K562 (cell line): Measurements from ENCODE around the gene GLRX2. TPM values are rescaled to one million over a fixed set of nuclear protein-coding genes. Genes with fewer than 3 reads are reported as not detected.

Experiments used
- ATF2 ChIP-seq: sonication (generic); formaldehyde crosslinking; IDR thresholded peaks from 2 replicates; pipeline ENCODE4 v1.8.1; 2022; ENCODE audit warnings: missing genetic modification reagents
- BCLAF1 ChIP-seq, 2 experiments: fragments of 450-650 bp in 1 of 2; IDR thresholded peaks; 2 replicates each; pipeline ENCODE4 v1.6.1; 2011 to 2017; ENCODE audit warnings: low read depth in 2 of 2, antibody characterized with exemption in 1 of 2, borderline replicate concordance in 1 of 2, low read length in 1 of 2, mild to moderate bottlenecking in 1 of 2, mixed read lengths in 1 of 2; ENCODE audit not compliant: control insufficient read depth in 1 of 2
- CHAMP1 ChIP-seq: fragments of 450-650 bp; IDR thresholded peaks from 2 replicates; pipeline ENCODE4 v1.6.1; 2016; ENCODE audit warnings: mild to moderate bottlenecking
- CHD2 ChIP-seq: IDR thresholded peaks from 2 replicates; pipeline ENCODE4 v1.6.1; 2011; ENCODE audit warnings: low read depth, low read length
- CTCF ChIP-seq, 3 experiments: IDR thresholded peaks in 2 of 3; conservative IDR thresholded peaks in 1 of 3; 2 replicates each; pipeline ENCODE4 v1.5.1; 2011 to 2012; ENCODE audit warnings: low read length in 3 of 3, mild to moderate bottlenecking in 3 of 3, control low read depth in 2 of 3, improper control_type of control experiment in 1 of 3, inconsistent platforms in 1 of 3, low read depth in 1 of 3, mixed read lengths in 1 of 3, moderate library complexity in 1 of 3; ENCODE audit not compliant: insufficient read depth in 2 of 3
- KHSRP ChIP-seq: fragments of 450-650 bp; IDR thresholded peaks from 2 replicates; pipeline ENCODE4 v1.6.1; 2017
- NRF1 ChIP-seq, 2 experiments: fragments of 450-650 bp; IDR thresholded peaks in 1 of 2; conservative IDR thresholded peaks in 1 of 2; 2 replicates each; pipeline ENCODE4 v1.6.1; 2014; ENCODE audit warnings: mild to moderate bottlenecking in 2 of 2
- OTX1 ChIP-seq: fragments of 450-650 bp; formaldehyde crosslinking; IDR thresholded peaks from 2 replicates; pipeline ENCODE4 v1.4.0; 2022; ENCODE audit warnings: mild to moderate bottlenecking
- PHF21A ChIP-seq: fragments of 450-650 bp; IDR thresholded peaks from 2 replicates; pipeline ENCODE4 v1.6.1; 2017; ENCODE audit warnings: low read depth, borderline replicate concordance
- PTRF ChIP-seq: fragments of 450-650 bp; IDR thresholded peaks from 2 replicates; pipeline ENCODE4 v1.6.1; 2016; ENCODE audit warnings: mild to moderate bottlenecking, missing genetic modification characterization, missing compliant biosample characterization
- RAD51 ChIP-seq: fragments of 450-650 bp; IDR thresholded peaks from 2 replicates; pipeline ENCODE4 v1.7.1; 2016; ENCODE audit warnings: low read depth, mild to moderate bottlenecking, borderline replicate concordance
- SIRT6 ChIP-seq: IDR thresholded peaks from one replicate; pipeline ENCODE4 v1.6.1; 2012; ENCODE audit warnings: low read depth, mild to moderate bottlenecking, control low read depth, inconsistent platforms, low read length, moderate library complexity
- TAL1 ChIP-seq: fragments of 450-650 bp; IDR thresholded peaks from 2 replicates; pipeline ENCODE4 v1.6.1; 2016; ENCODE audit warnings: mild to moderate bottlenecking
- TCF3 ChIP-seq: sonication (generic); formaldehyde crosslinking; IDR thresholded peaks from 2 replicates; pipeline ENCODE4 v1.4.0; 2020; ENCODE audit warnings: mild to moderate bottlenecking, missing genetic modification reagents
- ZBTB49 ChIP-seq: sonication (generic); formaldehyde crosslinking; IDR thresholded peaks from 2 replicates; pipeline ENCODE4 v1.8.0; 2022; ENCODE audit warnings: missing genetic modification reagents, mild to moderate bottlenecking, borderline replicate concordance
- ZNF146 ChIP-seq: IDR thresholded peaks from one replicate; pipeline ENCODE4 v1.6.1; 2018; ENCODE audit warnings: missing compliant biosample characterization; ENCODE audit not compliant: unreplicated experiment
- ZNF347 ChIP-seq: fragments of 450-650 bp; formaldehyde crosslinking; IDR thresholded peaks from 2 replicates; pipeline ENCODE4 v1.4.0; 2020; ENCODE audit warnings: low read depth, mild to moderate bottlenecking, moderate library complexity
- polyA plus RNA-seq, 8 experiments: library from polyadenylated mRNA; depleted of rRNA in 4 of 8; stranded (reverse) in 5 of 8; unstranded in 3 of 8; fragments of >200 nt; fragmentation: Nextera tagmentation in 2 of 8; fragmentation: Illumina TruSeq in 1 of 8; extraction: Ambion mirVana in 2 of 8; extraction: Trizol in 1 of 8; gene quantifications; 2 replicates each; pipeline versions ENCODE4 v1.2.1 to v1.2.3, GENCODE V29; 2011 to 2014; ENCODE audit warnings: inconsistent platforms in 1 of 8, missing spikeins in 1 of 8
- total RNA-seq, 7 experiments: library from RNA; depleted of rRNA in 6 of 7; stranded (reverse); fragments of >200 nt in 6 of 7; fragmentation: Illumina TruSeq in 2 of 7; extraction: Trizol in 2 of 7; gene quantifications; 2 replicates each; pipeline versions ENCODE4 v1.2.1 to v1.2.3, GENCODE V29; 2011 to 2021; ENCODE audit warnings: low replicate concordance in 1 of 7

The GLRX2 gene
- total and polyA plus RNA-seq, 9 of the 15 experiments (the other 6 are each of a cell fraction or from before 2014, with no cell fraction given), result 13.3 to 82.6 (median 55.1) TPM

- TF ChIP-seq CHAMP1 (no peak), PHF21A (0 out of 2 replicates have a peak, but pooled peaks have one; percentile 54), NRF1 (conservative IDR thresholded peaks at IDR 0.05 in 1 of 2, IDR thresholded peaks at IDR 0.05 in 1 of 2) (peak in 1 of 2 experiments; percentile 2; a peak in 3 of 4 replicates), RAD51 (no peak), SIRT6 (no peak), TAL1 (no peak), ATF2 (CRISPR knock-in tag) (no peak), ZBTB49 (no peak), TCF3 (CRISPR knock-in tag) (0 out of 2 replicates have a peak, but pooled peaks have one; percentile 16), ZNF347 (CRISPR knock-in tag) (no peak), OTX1 (CRISPR knock-in tag) (no peak), KHSRP (no peak), CTCF (IDR thresholded peaks at IDR 0.05 in 2 of 3, conservative IDR thresholded peaks at IDR 0.05 in 1 of 3; ENCODE audit: insufficient read depth in 2 of 3, low read depth in 1 of 3, low read length in 3 of 3) (peak in 1 of 3 experiments; percentile 9; a peak in 1 of 6 replicates), CHD2 (no peak), PTRF (tag) (no peak), BCLAF1 (IDR thresholded peaks at IDR 0.05; ENCODE audit: borderline replicate concordance in 1 of 2, control insufficient read depth in 1 of 2, low read depth in 2 of 2, low read length in 1 of 2) (no peak), ZNF146 (CRISPR knock-in tag) (no peak)
Measured at GRCh38 chr1:193060115-193060403, 45.2 kb downstream of the GLRX2 start (continued).
